ENCODE data around the gene DUSP10. TPM values are rescaled to one million over a fixed set of nuclear protein-coding genes. Genes with fewer than 3 reads are reported as not detected.

DUSP10 gene
- total RNA-seq, 1 experiment from 2014 or later: 1.7 TPM

- Histone ChIP-seq H3K36me3 (ENCODE audit: control insufficient read depth in 1 of 2, insufficient read depth in 2 of 2, low read length in 2 of 2) (no peaks in the 10 kb centered on the region), H3K27ac (ENCODE audit: low read depth, low read length) (no peak overlapping the region), H3K4me1 (ENCODE audit: control insufficient read depth in 1 of 2, insufficient read depth in 2 of 2, low read length in 2 of 2) (no peaks in the 10 kb centered on the region), H3K27me3 (ENCODE audit: insufficient read depth, low read length) (no peaks in the 10 kb centered on the region), H4K20me1 (ENCODE audit: insufficient read depth) (no peaks in the 10 kb centered on the region), H3K79me2 (ENCODE audit: insufficient read depth, low read length) (no peaks in the 10 kb centered on the region), H3K9me2 (ENCODE audit: insufficient read depth) (no peaks in the 10 kb centered on the region), H3K9ac (ENCODE audit: low read length) (no peak overlapping the region), H3K4me3 (replicated peaks in 1 of 2; ENCODE audit: low read depth in 1 of 2, low read length in 2 of 2) (no peak overlapping the region), H2AFZ (ENCODE audit: low read depth, low read length, poor library complexity, severe bottlenecking) (no peak overlapping the region), H3K4me2 (ENCODE audit: low read length) (no peak overlapping the region), H3K9me3 (ENCODE audit: control insufficient read depth in 1 of 2, insufficient read depth in 1 of 2, low read depth in 1 of 2, low read length in 2 of 2) (no peaks in the 10 kb centered on the region)
- no peak for TF ChIP-seq ATF3 (IDR thresholded peaks at IDR 0.05)
- no peak for TF ChIP-seq ZBTB33 (IDR thresholded peaks at IDR 0.05; ENCODE audit: extremely low read depth, insufficient replicate concordance, low read length)
- no peak for TF ChIP-seq POLR2A (IDR thresholded peaks at IDR 0.05; ENCODE audit: borderline replicate concordance, extremely low read depth, insufficient read depth, insufficient read length)
- no peak for TF ChIP-seq TCF7L2 (IDR thresholded peaks at IDR 0.05; ENCODE audit: borderline replicate concordance, extremely low read depth, insufficient read depth, insufficient read length)
- TF ChIP-seq RAD21 (IDR thresholded peaks at IDR 0.05; ENCODE audit: low read depth): no peak
- no peak for TF ChIP-seq FOSL1 (IDR thresholded peaks at IDR 0.05; ENCODE audit: low read depth)
- no peak for TF ChIP-seq EGR1 (IDR thresholded peaks at IDR 0.05; ENCODE audit: low read depth)
- TF ChIP-seq SIN3A (IDR thresholded peaks at IDR 0.05; ENCODE audit: low read depth): no peak
- TF ChIP-seq CTCF (IDR thresholded peaks at IDR 0.05 in 2 of 3, conservative IDR thresholded peaks at IDR 0.05 in 1 of 3; ENCODE audit: borderline replicate concordance in 1 of 3, insufficient read depth in 1 of 3, low read depth in 2 of 3, low read length in 2 of 3): no peak
- no peak for TF ChIP-seq JUND (IDR thresholded peaks at IDR 0.05)
- no peak for TF ChIP-seq MAX (IDR thresholded peaks at IDR 0.05)
- no peak for TF ChIP-seq YY1 (IDR thresholded peaks at IDR 0.05; ENCODE audit: extremely low read depth, insufficient replicate concordance, low read depth, low read length)
- no peak for TF ChIP-seq SP1 (IDR thresholded peaks at IDR 0.05; ENCODE audit: low read depth)
- TF ChIP-seq SRF (IDR thresholded peaks at IDR 0.05; ENCODE audit: low read depth): no peak
- no peak for TF ChIP-seq POLR2AphosphoS5 (IDR thresholded peaks at IDR 0.05; ENCODE audit: low read depth, low read length)
- no peak for TF ChIP-seq CEBPB (IDR thresholded peaks at IDR 0.05; ENCODE audit: low read depth)
- TF ChIP-seq EZH2 (IDR thresholded peaks at IDR 0.05): no peak
- DNase-seq (ENCODE audit: low read depth, low spot score): no peak
- ATAC-seq: no peak
- BruUV-seq (replicated peaks): no TSS peak
- CTCF ChIA-PET: no interaction called here
- POLR2A ChIA-PET: no interaction called here
- intact Hi-C loops (cut with micrococcal nuclease): no loop called here
- RAD21 ChIA-PET (ENCODE audit: low non-redundant PET in 1 of 2, low total read pairs in 2 of 2, uncharacterized antibody in 2 of 2, unreplicated experiment in 2 of 2): no interaction called here
Measured at GRCh38 chr1:221704306-221704705, 37.6 kb downstream of the DUSP10 start.

Data from HCT116 (cell line).